ENCODE results near the gene TNNI2.

GRCh38 chr11:1878137-1879031 lies 39.6 kb downstream of the TNNI2 start:
- no peak for TF ChIP-seq CTCF (conservative IDR thresholded peaks at IDR 0.05; ENCODE audit: low read length)
- no peak for TF ChIP-seq EZH2phosphoT487 (IDR thresholded peaks at IDR 0.05; ENCODE audit: borderline replicate concordance, low read depth, low read length)

Measured in OCI-LY7 (cell line).